Measurements from ENCODE around the gene DDHD1. TPM values are rescaled to one million over a fixed set of nuclear protein-coding genes. Genes with fewer than 3 reads are reported as not detected.

Gene DDHD1
- polyA plus RNA-seq, 2 donors: 1.0 to 1.5 TPM

- no peak overlapping the region for H3K4me3 ChIP-seq (ENCODE audit: low read depth in 1 of 2, low read length in 2 of 2)
- WGBS, 2 donors: 86 to 91% methylated on average over 1 of the region's 1 CpG
- H3K4me1 ChIP-seq (ENCODE audit: control insufficient read depth in 2 of 2, insufficient read depth in 2 of 2, low read length in 1 of 2): no peaks in the 10 kb centered on the region
These were observed 160.8 kb downstream of the DDHD1 start for GRCh38 chr14:52992236-52992870.

GRCh38 chr14:52988139-52988538, 165.0 kb downstream of the DDHD1 start:
- Histone ChIP-seq H3K27ac (ENCODE audit: low read depth in 2 of 2, low read length in 1 of 2) (no peak overlapping the region), H3K27me3 (ENCODE audit: control insufficient read depth in 1 of 2, insufficient read depth in 2 of 2, low read length in 2 of 2) (no peaks in the 10 kb centered on the region), H3K36me3 (ENCODE audit: control insufficient read depth in 2 of 2, insufficient read depth in 2 of 2, low read length in 1 of 2) (no peaks in the 10 kb centered on the region), H3K4me3 (ENCODE audit: low read depth in 1 of 2, low read length in 2 of 2) (no peak overlapping the region), H3K4me1 (ENCODE audit: control insufficient read depth in 2 of 2, insufficient read depth in 2 of 2, low read length in 1 of 2) (no peaks in the 10 kb centered on the region), H3K9me3 (ENCODE audit: control insufficient read depth in 2 of 2, insufficient read depth in 1 of 2, low read depth in 1 of 2, low read length in 1 of 2) (no peaks in the 10 kb centered on the region)

More at GRCh38 chr14:52992236-52992870, 160.8 kb downstream of the DDHD1 start:
- no peaks in the 10 kb centered on the region for H3K36me3 ChIP-seq (ENCODE audit: control insufficient read depth in 2 of 2, insufficient read depth in 2 of 2, low read length in 1 of 2)
- no peaks in the 10 kb centered on the region for H3K27me3 ChIP-seq (ENCODE audit: control insufficient read depth in 1 of 2, insufficient read depth in 2 of 2, low read length in 2 of 2)
- H3K27ac ChIP-seq (ENCODE audit: low read depth in 2 of 2, low read length in 1 of 2): no peak overlapping the region
- no peaks in the 10 kb centered on the region for H3K9me3 ChIP-seq (ENCODE audit: control insufficient read depth in 2 of 2, insufficient read depth in 1 of 2, low read depth in 1 of 2, low read length in 1 of 2)

- no peaks in the 10 kb centered on the region for H3K27me3 ChIP-seq (ENCODE audit: control insufficient read depth in 1 of 2, insufficient read depth in 2 of 2, low read length in 2 of 2)
- no peaks in the 10 kb centered on the region for H3K4me1 ChIP-seq (ENCODE audit: control insufficient read depth in 2 of 2, insufficient read depth in 2 of 2, low read length in 1 of 2)
- 59 to 69% methylated on average over 3 of the region's 3 CpGs for WGBS, 2 donors
- no peaks in the 10 kb centered on the region for H3K9me3 ChIP-seq (ENCODE audit: control insufficient read depth in 2 of 2, insufficient read depth in 1 of 2, low read depth in 1 of 2, low read length in 1 of 2)
- no peak overlapping the region for H3K4me3 ChIP-seq (ENCODE audit: low read depth in 1 of 2, low read length in 2 of 2)
- no peaks in the 10 kb centered on the region for H3K36me3 ChIP-seq (ENCODE audit: control insufficient read depth in 2 of 2, insufficient read depth in 2 of 2, low read length in 1 of 2)
- no peak overlapping the region for H3K27ac ChIP-seq (ENCODE audit: low read depth in 2 of 2, low read length in 1 of 2)
These were observed 165.6 kb downstream of the DDHD1 start for GRCh38 chr14:52987514-52987913.

GRCh38 chr14:52987042-52987441, 166.1 kb downstream of the DDHD1 start:
- WGBS, 2 donors: 63 to 83% methylated on average over 2 of the region's 2 CpGs
- Histone ChIP-seq H3K36me3 (ENCODE audit: control insufficient read depth in 2 of 2, insufficient read depth in 2 of 2, low read length in 1 of 2) (no peaks in the 10 kb centered on the region), H3K9me3 (ENCODE audit: control insufficient read depth in 2 of 2, insufficient read depth in 1 of 2, low read depth in 1 of 2, low read length in 1 of 2) (no peaks in the 10 kb centered on the region), H3K27me3 (ENCODE audit: control insufficient read depth in 1 of 2, insufficient read depth in 2 of 2, low read length in 2 of 2) (no peaks in the 10 kb centered on the region), H3K4me1 (ENCODE audit: control insufficient read depth in 2 of 2, insufficient read depth in 2 of 2, low read length in 1 of 2) (no peaks in the 10 kb centered on the region), H3K4me3 (ENCODE audit: low read depth in 1 of 2, low read length in 2 of 2) (no peak overlapping the region), H3K27ac (ENCODE audit: low read depth in 2 of 2, low read length in 1 of 2) (no peak overlapping the region)

Other genes starting within 250 kb of the DDHD1 start
- gene FERMT2, start 202.3 kb downstream of the DDHD1 start, polyA plus RNA-seq: 10 to 100 TPM in 1 of 2 donors, 1 to 10 TPM in 1; 6.5 to 21.5 TPM

Data from esophagus (tissue), 2 donors.